CD4-positive, alpha-beta T cell treated with Interleukin-6 for 4 hours (primary cell): ENCODE data around the gene RSPH6A.
A peak's percentile ranks its signal among the peaks of the same experiment; 100 is the strongest.

Experiments
- DNase-seq: peaks from one replicate; pipeline ENCODE4 v3.0.0-alpha.2; 2020; ENCODE audit warnings: mixed read lengths

Gene RSPH6A

GRCh38 chr19:45779231-45780145, 35.6 kb downstream of the RSPH6A start:
- DNase-seq: peak; percentile 77

GRCh38 chr19:45778010-45778661, 37.0 kb downstream of the RSPH6A start:
- no peak for DNase-seq

- no peak for DNase-seq
Measured at GRCh38 chr19:45777395-45777961, 37.6 kb downstream of the RSPH6A start.

GRCh38 chr19:45774765-45775164, 40.3 kb downstream of the RSPH6A start:
- no peak for DNase-seq

- DNase-seq: no peak
Measured at GRCh38 chr19:45773384-45773783, 41.7 kb downstream of the RSPH6A start.

- DNase-seq: no peak
Measured at GRCh38 chr19:45772912-45773311, 42.2 kb downstream of the RSPH6A start.

- no peak for DNase-seq
Measured at GRCh38 chr19:45772130-45772840, 42.8 kb downstream of the RSPH6A start.

GRCh38 chr19:45771311-45771933, 43.7 kb downstream of the RSPH6A start:
- DNase-seq: no peak

- peak; percentile 92 for DNase-seq
Measured at GRCh38 chr19:45770192-45771101, 44.7 kb downstream of the RSPH6A start.

GRCh38 chr19:45769821-45770191, 45.3 kb downstream of the RSPH6A start:
- DNase-seq: no peak

GRCh38 chr19:45768984-45769782, 45.9 kb downstream of the RSPH6A start, which contains the start of gene SIX5:
TSS of gene SIX5 (minus strand) at chr19:45769252. CDS start at chr19:45768844, 408 bp downstream.
- peak; percentile 94 for DNase-seq

GRCh38 chr19:45768655-45768983, 46.5 kb downstream of the RSPH6A start:
- DNase-seq: peak; percentile 49

GRCh38 chr19:45767881-45768654, 47.0 kb downstream of the RSPH6A start:
- peak; percentile 14 for DNase-seq

- no peak for DNase-seq
Measured at GRCh38 chr19:45767410-45767880, 47.7 kb downstream of the RSPH6A start.

- no peak for DNase-seq
Measured at GRCh38 chr19:45766869-45767346, 48.2 kb downstream of the RSPH6A start.

- DNase-seq: no peak
Measured at GRCh38 chr19:45766296-45766868, 48.7 kb downstream of the RSPH6A start.

GRCh38 chr19:45765702-45766295, 49.3 kb downstream of the RSPH6A start:
- DNase-seq: no peak

GRCh38 chr19:45764945-45765701, 50.0 kb downstream of the RSPH6A start:
- DNase-seq: no peak
